Ammon's horn (tissue), 1 donor: ENCODE data around the gene ERICH3.

Experiments used
- DNase-seq: peaks from one replicate; pipeline ENCODE4 v3.0.0-alpha.2; 2016; ENCODE audit warnings: low spot score

ERICH3 gene

DNA sequence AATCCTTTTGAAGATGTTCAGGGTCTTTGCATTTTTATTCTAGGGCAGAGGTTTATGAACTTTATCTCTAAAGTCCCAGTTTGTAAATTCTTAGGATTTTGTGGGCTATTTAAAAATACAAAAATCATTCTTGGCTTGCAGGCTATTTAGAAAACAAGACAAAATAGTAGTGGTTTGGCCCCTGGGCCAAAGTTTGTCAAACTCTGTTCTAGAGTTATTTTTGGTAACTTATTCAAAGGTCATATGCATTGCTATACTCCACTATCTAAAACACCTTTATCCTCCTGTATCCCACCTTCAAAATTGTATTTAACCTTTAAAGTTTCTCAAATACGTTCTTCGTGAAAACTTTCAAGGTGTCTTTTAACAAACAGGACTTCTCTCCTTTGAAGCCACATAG, 85.7 kb downstream of the ERICH3 start:
- no peak for DNase-seq

DNA sequence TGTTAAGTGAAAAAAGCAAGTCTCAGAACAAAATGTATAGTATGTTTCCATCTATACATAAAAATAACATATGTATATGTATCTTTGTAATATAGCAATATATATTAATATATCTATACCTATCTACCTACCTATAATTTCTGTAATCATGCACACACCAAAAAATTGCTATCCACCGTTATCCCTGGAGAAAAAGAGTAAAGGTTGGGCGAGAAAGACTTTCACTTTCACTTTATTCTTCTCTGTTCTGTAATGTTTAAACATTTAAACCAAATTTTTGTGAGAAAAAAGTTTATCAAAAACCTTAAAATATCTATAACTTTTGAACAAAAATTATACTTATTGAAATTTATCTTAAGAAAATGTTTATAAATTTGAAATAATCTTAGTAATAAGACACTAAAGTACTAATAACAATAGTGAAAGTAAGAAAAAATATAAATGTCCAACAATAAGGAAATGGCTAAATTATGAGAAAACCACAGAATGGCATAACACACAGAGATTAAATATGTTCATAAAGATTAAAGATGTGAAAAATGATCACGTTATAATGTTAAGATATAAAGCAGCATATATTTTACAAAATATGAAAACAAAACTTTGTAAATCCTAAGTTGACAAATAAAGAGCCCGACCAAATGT, 87.2 kb downstream of the ERICH3 start:
- no peak for DNase-seq

GRCh38 chr1:74584185-74584584, 89.4 kb downstream of the ERICH3 start:
- DNase-seq, result no peak

- no peak for DNase-seq
These were observed 90.2 kb downstream of the ERICH3 start for GRCh38 chr1:74583397-74583796.

DNA sequence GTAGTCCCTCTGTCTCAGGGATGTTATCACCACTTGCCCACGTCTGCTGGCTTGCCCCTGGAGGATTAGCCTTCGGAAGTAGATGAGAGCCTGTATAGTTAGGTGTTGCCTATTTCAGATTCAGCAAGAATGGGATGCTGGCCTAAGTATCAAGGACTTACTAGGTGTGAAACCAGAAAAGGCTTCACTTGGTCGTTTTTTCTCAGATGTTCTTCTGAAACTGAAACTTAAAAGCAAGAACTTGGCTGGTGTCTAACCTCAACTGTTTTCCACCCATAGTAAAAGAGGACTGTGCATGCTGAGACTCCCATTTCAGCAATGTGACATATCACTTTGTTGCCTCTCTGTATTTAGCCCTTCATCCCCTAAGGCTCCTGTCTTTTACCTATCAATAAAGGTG, 94.2 kb downstream of the ERICH3 start:
- DNase-seq, result no peak

DNA sequence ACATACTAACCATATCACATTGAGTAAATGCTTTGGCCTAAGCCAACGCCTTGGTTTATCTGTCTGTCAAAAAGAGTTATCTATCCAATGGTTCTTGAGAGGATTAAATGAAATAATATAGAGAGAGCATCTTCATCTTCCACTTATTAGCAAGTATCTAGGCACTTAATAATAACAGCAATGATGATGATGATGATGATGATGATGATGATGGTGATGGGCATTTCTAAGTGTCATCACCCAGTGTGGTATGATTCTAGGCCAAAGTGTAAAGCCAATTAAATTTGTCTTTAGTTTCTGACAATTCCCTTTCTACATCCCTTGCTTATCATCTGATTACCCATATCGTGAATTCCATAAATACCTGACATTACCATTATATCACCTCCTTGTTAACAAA, 95.5 kb downstream of the ERICH3 start:
- DNase-seq, result no peak

- no peak for DNase-seq
These were observed 101.7 kb downstream of the ERICH3 start for GRCh38 chr1:74571891-74572290.

DNA sequence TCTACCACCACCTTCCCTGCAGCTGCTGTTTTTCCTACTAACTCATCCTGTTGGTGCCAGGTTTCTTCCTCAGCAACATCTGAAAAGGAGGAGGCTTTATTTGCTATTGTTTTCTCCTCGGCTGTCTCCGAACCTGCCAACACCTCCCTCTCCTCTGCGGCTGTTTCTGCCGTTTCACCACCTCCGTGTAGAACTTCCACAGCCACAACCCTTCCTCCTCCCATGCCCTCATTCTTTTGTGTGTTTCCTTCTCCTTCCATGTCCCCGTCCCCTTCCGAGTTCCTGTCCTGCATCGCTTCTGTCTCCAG, 102.1 kb downstream of the ERICH3 start:
- DNase-seq, result peak; percentile 31

GRCh38 chr1:74570797-74571492, 102.6 kb downstream of the ERICH3 start:
- DNase-seq, result peak; percentile 32

DNA sequence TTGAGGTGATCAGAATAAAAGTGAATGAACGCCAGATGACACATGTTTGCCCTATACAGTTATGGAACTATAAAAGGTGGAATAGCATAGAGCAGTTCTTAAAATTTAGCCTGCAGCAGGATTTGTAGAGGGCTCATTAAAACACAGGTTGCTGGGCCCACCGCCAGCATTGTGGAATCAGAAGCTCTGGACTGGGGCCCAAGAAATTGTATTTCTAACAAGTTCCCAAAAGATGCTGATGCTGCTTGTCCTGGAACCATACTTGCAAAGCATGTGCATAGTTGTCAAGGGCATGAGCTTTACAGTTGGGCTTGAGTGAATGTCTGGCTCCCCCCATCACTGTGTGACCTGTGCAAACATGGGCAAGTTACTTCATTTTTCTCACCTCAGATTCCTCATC, 123.7 kb downstream of the ERICH3 start:
- DNase-seq, result no peak

DNA sequence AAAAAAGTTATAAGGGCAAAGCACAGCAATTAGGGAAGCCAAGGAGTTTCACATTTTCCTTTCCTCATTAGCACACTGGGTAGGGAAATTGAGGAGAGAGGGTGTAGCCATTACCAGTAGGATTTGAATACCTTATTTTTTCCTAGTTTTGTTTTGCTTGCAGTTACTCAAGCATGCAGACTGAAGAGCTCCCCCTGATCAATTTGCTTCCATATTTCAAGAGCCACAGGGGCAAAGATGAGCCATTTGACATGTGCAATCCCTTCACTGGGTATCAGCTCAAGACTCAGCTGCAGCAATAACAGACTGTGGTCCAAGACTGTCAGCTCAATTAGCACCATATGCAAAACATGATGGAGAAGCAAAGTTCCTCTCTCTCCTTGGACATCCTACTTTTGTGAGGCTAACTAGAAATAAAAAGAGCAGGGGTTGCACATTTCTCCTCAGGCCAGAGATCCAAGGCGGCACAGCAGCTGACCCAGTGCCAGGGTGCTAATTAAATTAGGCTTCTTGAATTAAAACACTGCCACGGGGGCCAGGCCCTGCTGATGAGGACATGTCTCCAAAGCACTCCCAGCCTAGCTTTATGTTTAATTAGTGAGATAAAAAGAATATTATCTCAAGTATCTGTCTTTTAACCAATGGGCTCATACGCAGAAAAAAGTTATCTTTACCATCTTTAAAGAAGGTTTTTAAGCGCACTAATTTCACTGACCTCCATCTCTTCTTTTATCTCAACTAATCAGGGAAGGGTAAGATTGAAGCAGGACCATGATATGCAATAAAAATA, 124.4 kb downstream of the ERICH3 start:
- DNase-seq, result no peak

DNA sequence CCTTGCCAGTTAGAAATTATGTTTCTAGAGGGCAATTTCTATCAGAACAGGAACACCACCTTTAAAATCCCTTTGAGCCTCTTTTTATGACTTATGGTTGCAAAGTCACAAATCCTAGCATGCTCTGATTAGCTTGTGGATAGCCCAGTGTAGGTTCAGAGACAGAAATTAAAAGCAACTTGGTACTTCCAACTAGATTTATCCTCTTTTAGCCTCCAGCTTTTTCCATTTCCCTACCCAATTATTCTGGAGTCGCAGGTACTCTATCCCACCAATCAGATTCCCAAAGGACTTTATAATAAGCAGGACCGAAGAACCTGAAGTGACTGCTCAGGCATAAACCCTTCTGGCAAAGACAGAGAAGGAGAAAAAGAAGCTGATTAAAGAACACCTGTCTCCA, 127.8 kb downstream of the ERICH3 start:
- no peak for DNase-seq

DNA sequence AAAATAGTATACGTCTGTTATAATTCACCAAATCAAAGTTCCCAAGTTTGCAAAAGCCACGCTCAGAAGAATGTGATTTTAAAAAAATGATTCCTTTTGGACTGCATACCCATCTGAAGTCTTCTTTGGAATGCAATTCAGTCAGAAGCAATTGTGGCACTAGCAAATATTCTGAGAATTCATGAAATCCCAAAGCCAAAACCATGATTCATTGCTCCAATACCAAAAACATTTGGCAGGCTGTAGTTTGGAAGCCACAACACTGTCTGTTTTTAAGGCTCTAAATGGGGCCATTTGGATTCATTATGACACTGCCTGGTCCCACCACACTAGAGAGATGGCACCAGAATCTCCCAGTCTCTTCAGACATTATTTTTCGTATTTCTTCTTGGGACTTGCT, 139.4 kb downstream of the ERICH3 start:
- peak; percentile 29 for DNase-seq

DNA sequence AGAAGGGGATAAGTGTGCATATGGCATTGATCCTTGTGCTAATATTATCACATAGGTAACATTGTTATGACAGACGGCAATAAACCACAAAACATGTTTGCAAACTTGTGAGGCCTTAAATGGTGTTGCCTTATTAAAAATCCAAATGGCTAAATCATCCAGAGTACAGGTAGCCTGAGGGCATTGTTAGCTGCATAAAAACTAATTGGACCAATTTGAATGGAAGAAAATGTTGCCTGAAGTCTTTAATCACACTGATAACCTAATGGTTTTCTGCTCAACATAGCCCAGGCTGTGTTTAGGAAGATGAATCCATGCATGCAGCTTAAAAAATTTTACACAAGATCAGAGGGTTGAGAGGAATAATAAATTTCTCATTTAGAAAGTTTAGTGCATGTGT, 141.8 kb downstream of the ERICH3 start:
- no peak for DNase-seq

GRCh38 chr1:74530892-74531291, 142.7 kb downstream of the ERICH3 start:
- no peak for DNase-seq

DNA sequence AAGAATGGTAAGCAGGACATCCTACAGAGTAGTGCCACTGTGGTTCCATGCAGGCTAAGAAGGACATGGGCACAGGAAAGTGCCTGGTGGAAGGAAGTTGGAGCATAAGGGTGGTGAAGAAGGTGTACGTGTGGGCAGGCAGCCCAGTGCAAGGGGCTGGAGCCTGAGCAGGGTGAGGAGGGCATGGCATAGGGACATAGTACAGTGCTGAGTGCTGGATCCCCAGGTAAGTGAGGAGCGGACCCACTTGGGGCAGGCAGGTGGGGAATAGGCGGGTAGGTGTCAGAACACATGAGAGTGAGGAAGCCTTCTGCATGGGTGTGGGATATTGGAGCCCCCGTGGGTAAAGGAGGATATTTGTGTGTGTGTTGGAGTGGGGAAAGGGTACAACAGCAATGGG, 145.5 kb downstream of the ERICH3 start:
- no peak for DNase-seq

DNA sequence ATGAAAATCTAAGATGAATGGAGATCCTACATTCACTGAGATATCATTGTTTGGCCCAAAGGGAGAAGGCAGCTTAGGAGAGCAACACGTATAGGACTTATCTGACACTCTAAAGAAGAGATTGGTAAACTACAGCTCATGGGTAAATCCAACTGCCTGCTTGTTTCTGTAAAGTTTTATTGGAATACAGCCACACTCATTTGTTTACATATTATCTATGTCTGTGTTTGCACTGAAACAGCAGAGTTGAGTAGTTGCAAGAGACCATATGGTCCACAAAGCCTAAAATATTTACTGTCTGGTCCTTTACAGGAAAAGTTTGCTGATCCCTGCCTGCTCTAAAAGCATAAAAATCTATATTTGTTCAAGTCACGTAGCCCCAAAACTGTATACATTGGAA, 146.9 kb downstream of the ERICH3 start:
- DNase-seq, result no peak

GRCh38 chr1:74523873-74524480, 149.6 kb downstream of the ERICH3 start:
- no peak for DNase-seq

- DNase-seq, result no peak
These were observed 151.4 kb downstream of the ERICH3 start for GRCh38 chr1:74522148-74522547.
